Astrocyte (in vitro differentiated cells and primary cell): Measurements from ENCODE around the gene EFNA5.

Source experiments
- CTCF ChIP-seq: IDR thresholded peaks from 2 replicates; pipeline ENCODE4 v1.5.1; 2011; ENCODE audit warnings: low read depth, mild to moderate bottlenecking, inconsistent platforms, low read length, moderate library complexity; ENCODE audit not compliant: insufficient read depth
- EZH2 ChIP-seq: IDR thresholded peaks from 2 replicates; pipeline ENCODE4 v1.6.1; 2012; ENCODE audit warnings: mild to moderate bottlenecking, low read length, inconsistent platforms; ENCODE audit not compliant: insufficient read depth

DNA sequence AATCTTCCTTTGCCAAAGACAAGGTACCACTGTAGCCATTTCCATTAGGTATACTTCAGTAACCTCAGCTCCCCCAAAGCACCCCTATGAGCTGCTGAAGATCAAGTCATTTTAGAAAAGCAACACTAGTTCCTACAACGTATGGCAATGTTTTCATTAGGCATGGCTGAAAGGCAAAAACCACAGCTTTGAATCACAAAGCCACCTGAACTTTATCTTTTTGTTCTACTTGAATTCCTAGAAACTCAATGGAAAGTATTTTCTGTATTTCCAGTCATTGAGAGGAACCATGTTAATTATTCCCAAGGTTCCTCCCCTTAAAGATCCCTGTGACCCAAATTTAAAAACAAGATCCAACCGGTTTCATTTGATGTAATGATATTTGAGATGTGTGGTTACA lies 152.1 kb downstream of the EFNA5 start:
- TF ChIP-seq CTCF (no peak), EZH2 (no peak)
